GM21717 (cell line): ENCODE measurements around the gene DUOXA2.
"Not testable (repeated sequence)": the region's sequence is repeated elsewhere in the genome, so short reads cannot be mapped to it uniquely, and the experiment has no call there.

Experiments
- ATAC-seq: cut with Tn5 transposase; IDR thresholded peaks from one replicate; pipeline ENCODE4 v1.9.1; 2021; ENCODE audit warnings: mild to moderate bottlenecking, moderate library complexity; ENCODE audit not compliant: unreplicated experiment

DUOXA2 gene

GRCh38 chr15:45114076-45114750 lies at the start of gene DUOXA2, which contains the start of gene DUOX2:
DUOXA2 (plus strand) TSS chr15:45114326; CDS start chr15:45114606, 280 bp downstream.
DUOX2 (minus strand) TSS chr15:45114172; CDS start chr15:45113411, 761 bp downstream.
- no peak for ATAC-seq

GRCh38 chr15:45064386-45064785 lies 49.7 kb upstream of the DUOXA2 start:
- no peak for ATAC-seq

DNA sequence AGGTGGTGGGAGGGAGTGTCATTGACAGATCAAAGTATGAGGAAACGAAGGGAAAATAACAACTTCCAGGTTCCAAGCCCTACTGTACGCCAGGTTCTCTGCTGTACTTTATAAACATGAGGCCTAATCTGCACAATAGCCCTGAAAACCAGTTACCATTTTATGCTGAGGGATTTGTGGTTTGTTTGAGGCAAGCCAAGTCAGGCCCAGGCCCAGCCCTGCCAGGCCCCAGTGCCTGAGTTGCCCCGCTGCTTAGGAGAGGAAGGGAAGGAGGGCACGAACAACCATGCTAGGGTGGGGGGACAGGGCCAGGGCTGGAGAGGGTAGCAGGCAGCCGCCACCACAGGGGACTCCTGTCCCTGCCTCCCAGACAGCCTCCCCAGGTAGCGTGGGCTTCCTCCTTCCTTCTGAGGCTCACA lies 44.2 kb upstream of the DUOXA2 start:
- ATAC-seq: not testable (repeated sequence)

GRCh38 chr15:45073602-45074001 lies 40.5 kb upstream of the DUOXA2 start:
- not testable (repeated sequence) for ATAC-seq

DNA sequence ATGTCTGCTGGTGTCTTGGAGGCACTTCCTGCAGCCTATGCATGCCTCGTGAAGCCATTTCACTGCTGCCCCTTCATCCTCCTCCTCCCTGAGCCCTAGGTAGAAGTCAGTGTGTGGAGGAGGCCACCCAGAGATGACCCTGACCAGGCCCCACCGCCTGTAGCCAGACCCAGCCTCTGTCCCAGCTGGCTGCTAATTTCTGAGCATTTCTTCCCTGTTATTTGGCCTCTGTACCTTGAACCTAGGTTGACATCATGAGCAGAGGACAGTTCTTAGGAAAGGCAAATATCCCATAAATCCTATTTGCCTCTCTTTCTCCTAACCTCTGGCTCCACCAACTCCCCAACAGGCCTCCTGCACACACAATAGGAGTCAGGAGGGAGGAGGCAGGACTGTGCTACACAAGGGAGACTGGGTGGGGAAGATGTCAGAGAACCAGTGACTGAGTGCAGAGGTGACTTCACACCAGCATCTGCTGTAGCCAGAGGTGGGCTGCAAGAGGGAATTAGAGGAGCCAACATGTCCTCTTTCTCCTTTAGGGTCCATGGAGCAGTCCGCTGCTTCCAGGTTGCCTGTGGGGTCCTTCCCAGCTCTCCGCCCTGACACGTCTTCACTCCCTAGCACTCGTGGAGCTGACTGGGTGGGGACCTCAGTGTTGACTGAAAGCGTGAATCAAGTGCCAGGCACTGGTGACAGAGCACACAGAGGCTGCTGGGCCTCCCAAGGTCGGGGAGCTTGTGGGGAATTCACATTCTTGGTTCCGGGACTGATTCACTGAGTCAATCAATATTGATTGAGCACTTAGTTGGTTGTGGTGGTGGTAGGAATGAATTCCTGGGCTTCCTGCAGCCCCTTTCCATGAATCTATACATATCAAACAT lies 38.4 kb upstream of the DUOXA2 start:
- ATAC-seq: not testable (repeated sequence)

- not testable (repeated sequence) for ATAC-seq
These were observed 36.7 kb upstream of the DUOXA2 start for GRCh38 chr15:45077391-45077790.

DNA sequence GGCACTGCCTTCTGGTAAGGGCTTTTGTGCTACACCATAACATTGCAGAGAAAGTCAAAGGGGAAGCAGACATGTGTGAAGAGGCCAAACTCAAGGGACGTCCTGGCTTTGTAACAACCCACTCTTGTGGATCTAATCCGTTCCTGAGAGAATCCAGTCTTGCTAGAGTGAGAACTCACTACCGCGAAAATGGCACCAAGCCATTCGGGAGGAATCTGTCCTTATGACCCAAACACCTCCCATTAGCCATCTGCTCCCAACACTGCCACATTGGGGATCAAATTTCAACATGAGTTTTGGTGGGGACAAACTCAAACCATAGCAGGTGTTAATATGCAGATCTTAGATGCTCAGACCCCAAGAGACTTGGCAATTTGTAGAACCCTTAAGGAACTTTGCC lies 34.9 kb upstream of the DUOXA2 start:
- ATAC-seq: not testable (repeated sequence)

DNA sequence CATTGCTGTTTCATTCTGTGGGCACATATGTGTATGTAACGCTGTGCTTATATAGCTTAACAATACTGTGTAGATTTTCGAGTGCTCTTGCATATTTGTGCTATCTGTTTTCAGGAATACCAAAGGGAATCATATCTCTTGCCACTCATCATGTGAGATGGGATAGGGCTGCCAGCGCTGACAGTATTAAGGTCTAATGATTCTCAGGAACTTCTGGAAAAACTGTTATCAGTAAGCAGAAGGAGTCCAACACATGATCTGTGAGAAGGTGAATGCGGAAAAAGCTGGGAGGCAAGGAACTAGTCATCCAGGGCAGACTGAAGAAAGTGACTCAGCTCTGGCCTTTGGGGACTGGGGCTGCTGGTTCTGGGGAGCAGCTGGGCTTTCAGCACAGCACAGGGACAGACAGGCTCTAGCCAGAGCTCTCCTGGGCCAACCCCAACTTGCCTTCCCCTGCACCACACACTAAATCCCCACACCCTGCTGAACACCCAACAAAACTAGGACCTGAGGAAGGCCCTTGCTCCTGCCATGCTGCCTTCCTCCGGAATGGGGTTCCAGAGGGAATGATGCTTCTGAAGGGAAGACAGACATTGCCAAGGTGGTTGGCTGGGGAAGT lies 34.4 kb upstream of the DUOXA2 start:
- not testable (repeated sequence) for ATAC-seq

- not testable (repeated sequence) for ATAC-seq
These were observed 33.5 kb upstream of the DUOXA2 start for GRCh38 chr15:45080593-45080992.

- not testable (repeated sequence) for ATAC-seq
These were observed 31.7 kb upstream of the DUOXA2 start for GRCh38 chr15:45082412-45082811.

- no peak for ATAC-seq
These were observed 30.9 kb upstream of the DUOXA2 start for GRCh38 chr15:45083223-45083622.

DNA sequence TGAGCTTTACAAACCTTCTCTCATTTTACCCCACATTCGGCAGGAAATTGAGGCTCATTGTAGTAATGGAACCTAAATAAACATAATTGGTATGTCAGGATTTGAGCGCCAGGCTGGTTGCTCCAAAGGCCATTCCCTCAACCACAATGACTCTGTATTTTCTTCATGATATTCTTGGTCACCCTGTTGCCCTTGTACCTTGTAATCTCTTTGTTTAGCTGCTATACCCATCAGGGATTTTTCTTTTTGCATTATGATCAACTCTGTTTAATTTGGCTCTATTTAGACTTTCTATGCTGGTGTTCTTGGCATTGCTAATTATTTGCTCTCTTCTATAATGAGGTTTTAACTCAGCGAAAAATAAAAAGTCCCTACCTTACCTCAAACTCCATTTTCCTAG lies 30.0 kb upstream of the DUOXA2 start:
- no peak for ATAC-seq

DNA sequence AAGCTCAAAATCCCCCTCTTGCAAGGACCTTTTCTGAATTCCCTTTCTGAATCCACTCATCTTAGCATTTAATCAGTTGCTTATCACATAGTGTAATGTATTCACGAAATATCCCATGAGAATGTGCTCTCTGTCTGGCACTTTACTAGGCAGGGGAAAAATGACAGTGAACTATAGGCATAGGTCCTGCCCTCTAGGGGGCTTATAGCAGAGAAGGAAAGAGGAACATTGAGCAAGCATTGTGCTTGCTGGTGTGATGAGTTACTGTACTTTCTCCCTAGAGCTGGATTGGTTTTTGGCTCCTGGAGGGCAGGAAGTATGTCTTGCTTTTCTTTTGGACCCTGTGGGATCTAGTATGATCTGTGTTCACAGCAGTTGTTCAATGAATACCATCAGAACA lies 26.6 kb upstream of the DUOXA2 start:
- ATAC-seq: no peak

DNA sequence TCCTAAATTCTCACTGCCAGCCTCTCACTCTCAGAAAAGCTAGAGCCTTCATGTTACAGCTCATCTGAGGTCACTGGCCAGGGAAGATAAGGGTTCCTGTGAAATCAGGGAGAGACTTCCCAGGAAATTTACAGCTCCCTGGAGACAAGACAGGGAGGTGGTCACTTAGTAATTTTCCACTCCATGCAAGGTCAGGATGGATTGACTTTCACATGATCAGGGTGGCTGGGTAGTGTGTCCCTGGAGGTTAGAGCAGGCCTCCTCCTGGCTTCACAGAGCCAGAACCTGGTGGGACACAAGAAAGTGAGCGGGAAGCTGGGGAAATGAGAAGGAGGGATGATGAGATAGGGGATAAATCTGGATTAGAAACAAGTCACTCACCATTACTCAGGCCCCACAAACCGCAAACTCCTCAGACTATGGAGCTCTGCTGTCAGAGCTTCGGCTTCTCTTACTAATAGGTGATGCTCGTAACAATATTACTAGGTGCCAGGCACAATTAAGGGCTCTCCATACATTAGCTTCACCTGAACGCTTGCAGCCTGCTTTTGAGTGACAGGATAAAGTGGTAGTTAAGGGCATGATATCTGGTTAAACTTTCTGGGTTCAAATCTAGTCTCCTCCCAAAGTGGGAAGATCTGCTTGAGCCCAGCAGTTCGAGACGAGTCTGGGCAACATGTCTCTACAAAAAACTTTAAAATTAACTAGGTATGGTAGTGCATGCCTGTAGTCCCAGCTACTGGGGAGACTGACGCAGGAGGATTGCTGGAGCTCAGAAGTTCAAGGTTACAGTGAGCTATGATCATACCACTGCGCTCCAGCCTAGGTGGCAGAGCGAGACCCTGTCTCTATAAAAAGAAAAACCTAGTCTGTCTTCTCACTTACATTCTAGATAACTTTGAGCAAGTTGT lies 25.1 kb upstream of the DUOXA2 start:
- ATAC-seq: no peak

- no peak for ATAC-seq
These were observed 24.3 kb upstream of the DUOXA2 start for GRCh38 chr15:45089712-45090373.

DNA sequence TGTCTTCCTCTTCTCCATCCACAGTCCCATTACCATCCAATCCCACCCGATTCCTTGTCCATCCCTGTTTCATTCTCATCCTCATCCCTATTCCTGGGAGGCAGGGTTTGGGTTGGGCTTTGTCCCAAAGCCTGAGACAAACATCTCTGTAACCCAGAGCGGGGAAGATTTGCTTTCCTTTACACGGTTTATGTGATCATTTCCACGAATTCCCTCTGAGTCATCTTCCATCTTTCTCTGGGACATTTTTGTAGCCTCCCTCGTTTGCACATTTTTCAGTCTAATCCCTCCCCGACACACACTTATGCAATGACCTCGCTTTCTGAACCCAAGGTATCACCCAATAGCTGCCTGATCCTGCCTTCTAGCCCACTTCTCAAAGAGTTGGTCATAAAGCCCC lies 23.0 kb upstream of the DUOXA2 start:
- ATAC-seq: no peak

DNA sequence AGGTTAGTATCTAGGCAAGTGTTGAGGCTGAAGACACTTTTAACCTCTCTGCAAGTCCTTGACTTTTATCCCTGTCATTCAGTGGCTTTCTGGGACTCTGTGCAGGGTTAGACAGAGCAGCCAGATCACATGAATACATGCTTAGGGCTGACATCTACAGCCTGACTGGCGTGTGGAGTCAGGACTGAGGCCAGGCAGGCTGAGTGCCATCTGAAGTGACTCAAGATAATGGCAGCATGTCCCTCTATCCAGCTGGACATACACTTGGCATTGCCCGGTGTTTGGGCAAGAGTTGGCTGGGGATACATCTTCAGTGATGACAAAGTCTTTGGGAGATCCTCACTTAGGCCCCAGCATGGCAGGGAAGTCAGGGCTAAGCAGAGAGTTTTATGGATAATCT lies 22.6 kb upstream of the DUOXA2 start:
- ATAC-seq: no peak

DNA sequence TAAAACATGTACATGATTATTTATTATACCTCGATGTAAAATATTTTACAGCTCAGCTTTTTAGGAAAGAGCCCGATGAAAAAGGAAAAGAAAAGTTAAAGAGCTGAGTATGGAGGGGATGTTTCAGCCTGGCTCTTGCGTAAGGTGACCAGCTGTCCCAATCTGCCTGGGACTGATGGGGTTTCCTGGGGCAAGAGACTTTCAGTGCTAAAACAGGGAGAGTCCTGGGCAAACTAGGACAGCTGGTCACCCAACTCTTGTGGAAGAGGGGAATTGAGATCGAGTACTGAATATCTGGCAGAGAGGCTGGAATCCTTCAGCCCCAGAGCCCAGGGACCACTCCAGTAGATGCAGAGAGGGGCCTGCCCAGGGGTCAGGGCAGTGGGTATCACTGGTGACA lies 21.1 kb upstream of the DUOXA2 start:
- ATAC-seq: no peak

DNA sequence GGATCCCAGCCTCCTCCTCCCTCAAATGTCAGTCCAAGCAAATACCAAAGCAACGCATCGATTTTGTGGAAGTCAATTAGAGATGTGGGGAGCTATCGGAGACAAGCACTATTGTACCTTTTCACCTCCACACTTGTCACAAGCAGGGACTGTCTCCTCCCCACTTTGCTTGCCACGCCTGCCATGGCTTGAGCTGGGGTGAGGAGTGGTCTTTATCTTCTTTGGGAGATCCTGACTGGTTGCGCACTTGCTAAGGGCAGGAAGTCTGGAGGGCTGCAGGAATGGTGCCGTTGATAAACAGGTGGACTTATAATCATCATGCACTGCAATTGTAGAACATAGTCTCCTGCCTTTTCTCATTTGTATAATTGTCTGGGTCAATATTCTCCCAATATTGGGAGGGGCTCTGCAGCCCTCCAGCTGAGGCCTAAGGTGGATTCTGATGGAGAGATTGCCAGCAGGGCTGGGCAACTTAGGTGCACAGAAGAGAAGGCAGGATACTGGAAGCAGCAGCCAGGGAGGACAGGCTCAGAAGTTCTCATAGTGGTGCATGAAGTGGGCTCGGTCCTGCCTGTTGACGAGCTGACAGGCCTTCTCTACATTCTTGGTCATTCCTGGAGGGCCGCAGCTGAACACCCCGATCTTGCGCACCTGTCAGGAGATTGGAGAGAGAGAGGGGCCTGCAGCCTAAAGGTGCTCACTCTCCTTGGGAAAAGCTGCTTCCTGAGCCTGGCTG lies 20.3 kb upstream of the DUOXA2 start:
- ATAC-seq: no peak
